ENCODE results near the gene CNOT8. TPM values are rescaled to one million over a fixed set of nuclear protein-coding genes. Genes with fewer than 3 reads are reported as not detected.
"Not testable (repeated sequence)": the region's sequence is repeated elsewhere in the genome, so short reads cannot be mapped to it uniquely, and the experiment has no call there.

CNOT8 gene
- total and polyA plus RNA-seq, 2 of the 4 experiments (the other 2 are of a cell fraction), result 41.4 to 49.1 TPM

GRCh38 chr5:154901913-154902312 is 43.5 kb downstream of the CNOT8 start:
- no CpG with 5 or more reads among the region's 6 CpGs for WGBS, 2 experiments (ENCODE audit: extremely low coverage in 2 of 2, insufficient read length in 1 of 2)
- intact Hi-C loops (cut with micrococcal nuclease), result no loop called here

GRCh38 chr5:154905601-154906000 is 47.2 kb downstream of the CNOT8 start:
- H3K36me3 ChIP-seq (ENCODE audit: control insufficient read depth, insufficient read depth, low read length), result peaks cover 37% of the 10 kb centered on the region
- BruUV-seq (replicated peaks); H3K18ac ChIP-seq (ENCODE audit: low read depth, low read length); H4K5ac ChIP-seq (ENCODE audit: low read depth, low read length); CTCF ChIA-PET; H3K9me3 ChIP-seq (ENCODE audit: control insufficient read depth, insufficient read depth, low read length); H3K9ac ChIP-seq (ENCODE audit: low read depth, low read length); ATAC-seq (ENCODE audit: low read depth); H2BK5ac ChIP-seq (ENCODE audit: low read depth, low read length, poor library complexity, severe bottlenecking); POLR2A ChIA-PET (ENCODE audit: unreplicated experiment); H3K79me1 ChIP-seq (ENCODE audit: low read depth in 1 of 2, low read length in 2 of 2); H2BK15ac ChIP-seq (ENCODE audit: low read depth, low read length); H3K4ac ChIP-seq (ENCODE audit: low read depth, low read length); H2BK20ac ChIP-seq (ENCODE audit: low read depth, low read length); intact Hi-C loops (cut with micrococcal nuclease); H2BK120ac ChIP-seq (ENCODE audit: low read depth, low read length); H2AFZ ChIP-seq (replicated peaks; ENCODE audit: low read length, poor library complexity); H2AK5ac ChIP-seq (ENCODE audit: low read depth, low read length); DNase-seq; H3K4me3 ChIP-seq (ENCODE audit: insufficient read depth, low read depth, low read length); H4K8ac ChIP-seq (ENCODE audit: low read depth in 2 of 2, low read length in 2 of 2); H4K20me1 ChIP-seq (ENCODE audit: insufficient read depth, low read length); H3K4me1 ChIP-seq (ENCODE audit: control insufficient read depth, insufficient read depth, low read length); H3K9me1 ChIP-seq (ENCODE audit: insufficient read depth, low read length); in situ Hi-C loops (cut with MboI; ENCODE audit: low sequenced_read_pairs); H3K27me3 ChIP-seq (ENCODE audit: control insufficient read depth, insufficient read depth, low read length); dilution Hi-C loops (cut with HindIII; ENCODE audit: low sequenced_read_pairs, unreplicated experiment); H3K23ac ChIP-seq (ENCODE audit: low read depth, low read length); H3K56ac ChIP-seq (ENCODE audit: extremely low read depth, insufficient read depth, low read length); H3K14ac ChIP-seq (replicated peaks; ENCODE audit: low read depth, low read length); H2AK9ac ChIP-seq (replicated peaks; ENCODE audit: low read depth, low read length, poor library complexity); H3K27ac ChIP-seq (ENCODE audit: insufficient read depth, low read length); H3K4me2 ChIP-seq (ENCODE audit: low read depth, low read length); H4K91ac ChIP-seq (ENCODE audit: insufficient read depth, low read depth, low read length): not testable (repeated sequence)
- no CpG with 5 or more reads among the region's 7 CpGs for WGBS, 2 experiments (ENCODE audit: extremely low coverage in 2 of 2, insufficient read length in 1 of 2)

More at GRCh38 chr5:154901913-154902312, 43.5 kb downstream of the CNOT8 start:
- H2BK20ac ChIP-seq (ENCODE audit: low read depth, low read length), result no peak overlapping the region
- no peaks in the 10 kb centered on the region for H3K27me3 ChIP-seq (ENCODE audit: control insufficient read depth, insufficient read depth, low read length)
- ChIA-PET POLR2A (ENCODE audit: unreplicated experiment) (no interaction called here), CTCF (no interaction called here)
- BruUV-seq (replicated peaks), result no TSS peak
- H4K5ac ChIP-seq (ENCODE audit: low read depth, low read length), result no peak overlapping the region
- H3K4ac ChIP-seq (ENCODE audit: low read depth, low read length), result no peak overlapping the region
- H3K27ac ChIP-seq (ENCODE audit: insufficient read depth, low read length), result no peak overlapping the region
- no peak overlapping the region for H2AFZ ChIP-seq (replicated peaks; ENCODE audit: low read length, poor library complexity)
- no peak overlapping the region for H3K4me2 ChIP-seq (ENCODE audit: low read depth, low read length)
- H3K79me1 ChIP-seq (ENCODE audit: low read depth in 1 of 2, low read length in 2 of 2), result no peaks in the 10 kb centered on the region
- H4K20me1 ChIP-seq (ENCODE audit: insufficient read depth, low read length), result no peaks in the 10 kb centered on the region
- H3K9me1 ChIP-seq (ENCODE audit: insufficient read depth, low read length), result no peaks in the 10 kb centered on the region
- no peak overlapping the region for H3K56ac ChIP-seq (ENCODE audit: extremely low read depth, insufficient read depth, low read length)
- no peak overlapping the region for H2AK5ac ChIP-seq (ENCODE audit: low read depth, low read length)
- H2BK120ac ChIP-seq (ENCODE audit: low read depth, low read length), result no peak overlapping the region
- H3K18ac ChIP-seq (ENCODE audit: low read depth, low read length), result no peak overlapping the region
- peaks cover 41% of the 10 kb centered on the region for H3K36me3 ChIP-seq (ENCODE audit: control insufficient read depth, insufficient read depth, low read length)
- H3K23ac ChIP-seq (ENCODE audit: low read depth, low read length), result no peak overlapping the region
- in situ Hi-C loops (cut with MboI; ENCODE audit: low sequenced_read_pairs) (no loop called here), dilution Hi-C loops (cut with HindIII; ENCODE audit: low sequenced_read_pairs, unreplicated experiment) (no loop called here)
- no peak overlapping the region for H3K9ac ChIP-seq (ENCODE audit: low read depth, low read length)
- DNase-seq (no peak), ATAC-seq (ENCODE audit: low read depth) (no peak)
- H3K9me3 ChIP-seq (ENCODE audit: control insufficient read depth, insufficient read depth, low read length), result no peaks in the 10 kb centered on the region
- no peak for TF ChIP-seq BHLHE40 (IDR thresholded peaks at IDR 0.05; ENCODE audit: low read depth, low read length)
- TF ChIP-seq CHD1 (IDR thresholded peaks at IDR 0.05; ENCODE audit: low read depth, low read length), result no peak
- TF ChIP-seq POLR2A (IDR thresholded peaks at IDR 0.05; ENCODE audit: low read depth, low read length), result no peak
- TF ChIP-seq FOS (IDR thresholded peaks at IDR 0.05; ENCODE audit: low read depth, low read length), result no peak
- TF ChIP-seq USF2 (IDR thresholded peaks at IDR 0.05; ENCODE audit: low read depth, low read length), result no peak
- no peak overlapping the region for H3K4me3 ChIP-seq (ENCODE audit: insufficient read depth, low read depth, low read length)
- H3K4me1 ChIP-seq (ENCODE audit: control insufficient read depth, insufficient read depth, low read length), result no peaks in the 10 kb centered on the region
- no peak overlapping the region for H2AK9ac ChIP-seq (replicated peaks; ENCODE audit: low read depth, low read length, poor library complexity)
- H2BK15ac ChIP-seq (ENCODE audit: low read depth, low read length), result no peak overlapping the region
- no peak overlapping the region for H4K91ac ChIP-seq (ENCODE audit: insufficient read depth, low read depth, low read length)
- no peak overlapping the region for H2BK5ac ChIP-seq (ENCODE audit: low read depth, low read length, poor library complexity, severe bottlenecking)
- no peak overlapping the region for H4K8ac ChIP-seq (ENCODE audit: low read depth in 2 of 2, low read length in 2 of 2)
- H3K14ac ChIP-seq (replicated peaks; ENCODE audit: low read depth, low read length), result no peak overlapping the region

Measured in IMR-90 (cell line).